AG10803 (cell line): ENCODE data around the gene IL13.

ENCODE experiments used
- DNase-seq: peaks from one replicate; pipeline ENCODE4 v3.0.0; 2010; ENCODE audit warnings: low read depth
- H3K4me3 ChIP-seq: 2 replicates; pipeline ENCODE4 v1.5.1; 2011; ENCODE audit warnings: mild to moderate bottlenecking, low read length, control low read depth
- CTCF ChIP-seq: conservative IDR thresholded peaks from 2 replicates; pipeline ENCODE4 v1.5.1; 2011; ENCODE audit warnings: mild to moderate bottlenecking, low read length, control low read depth, inconsistent platforms

Gene IL13

GRCh38 chr5:132692632-132692967, 34.6 kb downstream of the IL13 start:
- DNase-seq = peak; percentile 54
- TF ChIP-seq CTCF = no peak
- no peak overlapping the region for H3K4me3 ChIP-seq

- DNase-seq = no peak
- no peak for TF ChIP-seq CTCF
- no peak overlapping the region for H3K4me3 ChIP-seq
Measured at GRCh38 chr5:132695956-132696355, 38.0 kb downstream of the IL13 start.

GRCh38 chr5:132704875-132705274, 46.9 kb downstream of the IL13 start:
- H3K4me3 ChIP-seq = no peak overlapping the region
- TF ChIP-seq CTCF = no peak
- DNase-seq = peak; percentile 46

- no peak overlapping the region for H3K4me3 ChIP-seq
- no peak for TF ChIP-seq CTCF
- no peak for DNase-seq
Measured at GRCh38 chr5:132708645-132709044, 50.7 kb downstream of the IL13 start.
